ENCODE results near the gene UBE4A. TPM values are rescaled to one million over a fixed set of nuclear protein-coding genes. Genes with fewer than 3 reads are reported as not detected.

The UBE4A gene
- polyA plus RNA-seq, 1 experiment: 32.0 TPM

GRCh38 chr11:118318581-118319336 is 40.6 kb upstream of the UBE4A start:
- no peak overlapping the region for H3K27ac ChIP-seq (ENCODE audit: low read depth, low read length)
- no peak for DNase-seq (ENCODE audit: low read depth, low spot score)
- ChIA-PET POLR2A (no interaction called here), CTCF (no interaction called here)
- TF ChIP-seq CTCF (IDR thresholded peaks at IDR 0.05; ENCODE audit: low read depth, low read length): no peak
- no peaks in the 10 kb centered on the region for H3K9me3 ChIP-seq (ENCODE audit: control insufficient read depth, insufficient read depth, low read length)
- H3K4me3 ChIP-seq (ENCODE audit: low read depth, low read length): no peak overlapping the region
- peaks cover 8% of the 10 kb centered on the region for H3K27me3 ChIP-seq (ENCODE audit: control insufficient read depth, insufficient read depth, low read length)

- H3K27ac ChIP-seq (ENCODE audit: low read depth, low read length): no peak overlapping the region
- no peak overlapping the region for H3K4me3 ChIP-seq (ENCODE audit: low read depth, low read length)
- ChIA-PET CTCF (no interaction called here), POLR2A (no interaction called here)
- no peak for DNase-seq (ENCODE audit: low read depth, low spot score)
- no peak for TF ChIP-seq CTCF (IDR thresholded peaks at IDR 0.05; ENCODE audit: low read depth, low read length)
- peaks cover 8% of the 10 kb centered on the region for H3K27me3 ChIP-seq (ENCODE audit: control insufficient read depth, insufficient read depth, low read length)
- no peaks in the 10 kb centered on the region for H3K9me3 ChIP-seq (ENCODE audit: control insufficient read depth, insufficient read depth, low read length)
Measured at GRCh38 chr11:118319337-118319707, 40.1 kb upstream of the UBE4A start.

GRCh38 chr11:118320515-118320914 is 38.9 kb upstream of the UBE4A start:
- H3K9me3 ChIP-seq (ENCODE audit: control insufficient read depth, insufficient read depth, low read length): no peaks in the 10 kb centered on the region
- ChIA-PET CTCF (no interaction called here), POLR2A (no interaction called here)
- no peak for DNase-seq (ENCODE audit: low read depth, low spot score)
- H3K27ac ChIP-seq (ENCODE audit: low read depth, low read length): no peak overlapping the region
- H3K4me3 ChIP-seq (ENCODE audit: low read depth, low read length): no peak overlapping the region
- no peaks in the 10 kb centered on the region for H3K27me3 ChIP-seq (ENCODE audit: control insufficient read depth, insufficient read depth, low read length)
- no peak for TF ChIP-seq CTCF (IDR thresholded peaks at IDR 0.05; ENCODE audit: low read depth, low read length)

GRCh38 chr11:118321386-118322082 is 37.9 kb upstream of the UBE4A start:
- Histone ChIP-seq H3K27ac (ENCODE audit: low read depth, low read length) (no peak overlapping the region), H3K9me3 (ENCODE audit: control insufficient read depth, insufficient read depth, low read length) (no peaks in the 10 kb centered on the region), H3K4me3 (ENCODE audit: low read depth, low read length) (no peak overlapping the region), H3K27me3 (ENCODE audit: control insufficient read depth, insufficient read depth, low read length) (no peaks in the 10 kb centered on the region)
- ChIA-PET POLR2A (no interaction called here), CTCF (interaction anchor here (1.0 kb wide), 1 partner anchor 26 kb away, joined by 3 read pairs; no protein-coding TSS in a partner anchor)
- no peak for DNase-seq (ENCODE audit: low read depth, low spot score)
- no peak for TF ChIP-seq CTCF (IDR thresholded peaks at IDR 0.05; ENCODE audit: low read depth, low read length)

GRCh38 chr11:118322721-118323120 is 36.7 kb upstream of the UBE4A start:
- Histone ChIP-seq H3K4me3 (ENCODE audit: low read depth, low read length) (no peak overlapping the region), H3K27ac (ENCODE audit: low read depth, low read length) (no peak overlapping the region), H3K27me3 (ENCODE audit: control insufficient read depth, insufficient read depth, low read length) (no peaks in the 10 kb centered on the region), H3K9me3 (ENCODE audit: control insufficient read depth, insufficient read depth, low read length) (no peaks in the 10 kb centered on the region)
- CTCF ChIA-PET: no interaction called here
- POLR2A ChIA-PET: no interaction called here
- DNase-seq (ENCODE audit: low read depth, low spot score): no peak
- no peak for TF ChIP-seq CTCF (IDR thresholded peaks at IDR 0.05; ENCODE audit: low read depth, low read length)
